K562 (cell line): ENCODE results near the gene LTBR. TPM values are rescaled to one million over a fixed set of nuclear protein-coding genes. Genes with fewer than 3 reads are reported as not detected.

Source experiments
- ATAC-seq: fragments of 200-7000 bp; cut with Tn5 transposase; 3 replicates; pipeline ENCODE4 v1.9.1; 2020; ENCODE audit warnings: moderate library complexity
- BruUV-seq: library from RNA; stranded (reverse); fragments of 400-500 nt; replicated peaks from 2 replicates; lab custom pipeline; 2021; lab: Mats Ljungman, UMichigan
- CTCF ChIA-PET: fragments of 300-600 bp; formaldehyde crosslinking; extraction: SDS; loops from one replicate; lab custom pipeline; 2021; ENCODE audit warnings: low intra/inter-chr PET ratio; lab: Yijun Ruan, JAX
- POLR2A ChIA-PET: fragments of 300-600, 350-650 bp; sonication (Branson Sonifier 250); formaldehyde crosslinking; extraction: SDS; loops from one replicate; lab custom pipeline; 2021; ENCODE audit warnings: antibody characterized with exemption, inconsistent platforms; lab: Yijun Ruan, JAX
- DNase-seq, 4 experiments: peaks; one replicate each; pipeline versions ENCODE4 v3.0.0 to v3.0.0-alpha.2; 2011 to 2018; ENCODE audit warnings: low spot score in 3 of 4, mixed read lengths in 3 of 4; ENCODE audit errors: extremely low read depth in 1 of 4
- FAIRE-seq: peaks from 2 replicates; lab custom pipeline; 2011; peaks lifted over from hg19 to GRCh38; lab: Jason Lieb, UNC
- H2AFZ ChIP-seq: 2 replicates; pipeline ENCODE4 v1.6.0; 2011; ENCODE audit warnings: low read depth, low read length, control low read depth, inconsistent platforms
- H3K27ac ChIP-seq: fragments of 200-600 bp; 3 replicates; pipeline ENCODE4 v1.8.0; 2011; ENCODE audit warnings: low read depth, mild to moderate bottlenecking, control low read depth, inconsistent platforms, low read length, moderate library complexity, mixed read lengths; ENCODE audit errors: extremely low read depth
- H3K27me3 ChIP-seq, 2 experiments: fragments of 300-600 bp in 1 of 2; 2 replicates in 1 of 2; 3 replicates in 1 of 2; pipeline versions ENCODE4 v1.6.0 to v1.8.0; 2011; ENCODE audit warnings: inconsistent platforms in 2 of 2, low read length in 2 of 2, mild to moderate bottlenecking in 1 of 2, mixed read lengths in 1 of 2, moderate library complexity in 1 of 2; ENCODE audit not compliant: control insufficient read depth in 2 of 2, insufficient read depth in 2 of 2
- H3K36me3 ChIP-seq: fragments of 300-600 bp; 3 replicates; pipeline ENCODE4 v1.8.0; 2011; ENCODE audit warnings: mild to moderate bottlenecking, low read length, inconsistent platforms; ENCODE audit not compliant: control insufficient read depth, insufficient read depth
- H3K4me1 ChIP-seq, 2 experiments: fragments of 200-600 bp in 1 of 2; replicated peaks in 1 of 2; 2 replicates in 1 of 2; 3 replicates in 1 of 2; pipeline versions ENCODE4 v1.5.1 to v1.8.0; 2011; ENCODE audit warnings: inconsistent platforms in 2 of 2, low read length in 2 of 2, mild to moderate bottlenecking in 1 of 2, mixed read lengths in 1 of 2, moderate library complexity in 1 of 2; ENCODE audit not compliant: control insufficient read depth in 2 of 2, insufficient read depth in 2 of 2
- H3K4me2 ChIP-seq: 2 replicates; pipeline ENCODE4 v1.6.1; 2011; ENCODE audit warnings: low read length, control low read depth, inconsistent platforms, mixed read lengths; ENCODE audit not compliant: insufficient read depth
- H3K4me3 ChIP-seq: fragments of 200-600 bp; sonication (generic), shearing (Covaris generic); 2 replicates; pipeline ENCODE4 v1.5.1; 2016; ENCODE audit warnings: control low read depth, inconsistent platforms
- H3K79me2 ChIP-seq: fragments of 200-600 bp; 3 replicates; pipeline ENCODE4 v1.8.0; 2011; ENCODE audit warnings: low read length, inconsistent platforms; ENCODE audit not compliant: control insufficient read depth, insufficient read depth
- H3K9ac ChIP-seq, 2 experiments: 2 replicates each; pipeline versions ENCODE4 v1.6.0 to v1.6.1; 2011; ENCODE audit warnings: low read depth in 2 of 2, low read length in 2 of 2, control low read depth in 1 of 2, inconsistent platforms in 1 of 2, mild to moderate bottlenecking in 1 of 2, mixed read lengths in 1 of 2; ENCODE audit not compliant: insufficient read depth in 1 of 2
- H3K9me1 ChIP-seq: one replicate; pipeline ENCODE4 v1.6.0; 2011; ENCODE audit warnings: inconsistent platforms, mild to moderate bottlenecking, low read length, moderate library complexity; ENCODE audit not compliant: control insufficient read depth, insufficient read depth
- H3K9me3 ChIP-seq: replicated peaks from 2 replicates; pipeline ENCODE4 v1.5.1; 2011; ENCODE audit warnings: low read depth, low read length, inconsistent platforms; ENCODE audit not compliant: control insufficient read depth, insufficient read depth
- H4K20me1 ChIP-seq: replicated peaks from 2 replicates; pipeline ENCODE4 v1.6.1; 2011; ENCODE audit warnings: low read length, inconsistent platforms, mixed read lengths; ENCODE audit not compliant: control insufficient read depth, insufficient read depth
- ARNT ChIP-seq, 2 experiments: fragments of 450-650 bp; IDR thresholded peaks; 2 replicates each; pipeline ENCODE4 v1.6.1; 2016; ENCODE audit warnings: mild to moderate bottlenecking in 1 of 2
- CBX1 ChIP-seq: sonication (generic); IDR thresholded peaks from 2 replicates; pipeline ENCODE4 v1.6.1; 2016; ENCODE audit warnings: antibody characterized with exemption, low read depth, mild to moderate bottlenecking
- EZH2 ChIP-seq: IDR thresholded peaks from 2 replicates; pipeline ENCODE4 v1.6.1; 2012; ENCODE audit warnings: low read depth, mild to moderate bottlenecking, inconsistent platforms, low read length, borderline replicate concordance
- FOXP1 ChIP-seq: sonication (generic); formaldehyde crosslinking; IDR thresholded peaks from 2 replicates; pipeline ENCODE4 v1.8.0; 2022; ENCODE audit warnings: mild to moderate bottlenecking, missing genetic modification reagents
- HDAC1 ChIP-seq, 2 experiments: fragments of 450-650 bp; IDR thresholded peaks; 2 replicates each; pipeline ENCODE4 v1.6.1; 2016 to 2017; ENCODE audit warnings: inconsistent platforms in 1 of 2, mild to moderate bottlenecking in 1 of 2, moderate library complexity in 1 of 2
- KAT2B ChIP-seq: IDR thresholded peaks from one replicate; pipeline ENCODE4 v1.6.1; 2012; ENCODE audit warnings: low read depth, mild to moderate bottlenecking, control low read depth, inconsistent platforms, low read length, moderate library complexity
- NFIC ChIP-seq: fragments of 450-650 bp; IDR thresholded peaks from 2 replicates; pipeline ENCODE4 v1.6.1; 2017; ENCODE audit warnings: mild to moderate bottlenecking, inconsistent platforms
- RB1 ChIP-seq: fragments of 450-650 bp; IDR thresholded peaks from 2 replicates; pipeline ENCODE4 v1.6.1; 2017; ENCODE audit warnings: low read depth, mild to moderate bottlenecking
- RCOR1 ChIP-seq, 2 experiments: IDR thresholded peaks; 2 replicates each; pipeline ENCODE4 v1.6.1; 2012; ENCODE audit warnings: low read depth in 2 of 2, low read length in 2 of 2, borderline replicate concordance in 1 of 2, improper control_type of control experiment in 1 of 2
- TCF3 ChIP-seq: sonication (generic); formaldehyde crosslinking; IDR thresholded peaks from 2 replicates; pipeline ENCODE4 v1.4.0; 2020; ENCODE audit warnings: mild to moderate bottlenecking, missing genetic modification reagents
- ZBTB26 ChIP-seq: fragments of 450-650 bp; formaldehyde crosslinking; IDR thresholded peaks from 2 replicates; pipeline ENCODE4 v1.4.0; 2022; ENCODE audit warnings: missing genetic modification characterization
- ZC3H4 ChIP-seq: sonication (generic); formaldehyde crosslinking; IDR thresholded peaks from 2 replicates; pipeline ENCODE4 v1.9.0; 2021; ENCODE audit warnings: missing genetic modification reagents, borderline replicate concordance
- ZNF316 ChIP-seq: fragments of 450-650 bp; IDR thresholded peaks from 2 replicates; pipeline ENCODE4 v1.6.1; 2016
- ZNF507 ChIP-seq: conservative IDR thresholded peaks from 2 replicates; pipeline ENCODE4 v1.6.1; 2017; ENCODE audit warnings: missing genetic modification characterization, missing compliant biosample characterization
- WGBS: fragments of 100-300 bp; shearing (Covaris generic); methylation state at CpG from one replicate; pipeline ENCODE4 v1.1.6; 2016; ENCODE audit warnings: low coverage, mixed read lengths; ENCODE audit not compliant: insufficient coverage; ENCODE audit errors: missing lambda C conversion rate; 5-methylcytosine and 5-hydroxymethylcytosine counted together
- in situ Hi-C: fragments of 300-500 bp; cut with MboI; formaldehyde crosslinking; loops from 4 replicates; pipeline ENCODE4 v1.15.0; 2018; ENCODE audit warnings: inconsistent platforms, mixed read lengths
- intact Hi-C: fragments of 100-400 bp; cut with micrococcal nuclease; formaldehyde crosslinking; loops from 2 replicates; pipeline ENCODE4 v1.14.2; 2022
- polyA plus RNA-seq, 8 experiments: library from polyadenylated mRNA; depleted of rRNA in 4 of 8; stranded (reverse) in 5 of 8; unstranded in 3 of 8; fragments of >200 nt; fragmentation: Nextera tagmentation in 2 of 8; fragmentation: Illumina TruSeq in 1 of 8; extraction: Ambion mirVana in 2 of 8; extraction: Trizol in 1 of 8; gene quantifications; 2 replicates each; pipeline versions ENCODE4 v1.2.1 to v1.2.3, GENCODE V29; 2011 to 2014; ENCODE audit warnings: inconsistent platforms in 1 of 8, missing spikeins in 1 of 8
- total RNA-seq, 7 experiments: library from RNA; depleted of rRNA in 6 of 7; stranded (reverse); fragments of >200 nt in 6 of 7; fragmentation: Illumina TruSeq in 2 of 7; extraction: Trizol in 2 of 7; gene quantifications; 2 replicates each; pipeline versions ENCODE4 v1.2.1 to v1.2.3, GENCODE V29; 2011 to 2021; ENCODE audit warnings: low replicate concordance in 1 of 7
- TF ChIP-seq, protein P1 (sequence below): fragments of 450-650 bp; IDR thresholded peaks from 2 replicates; pipeline ENCODE4 v1.6.1; 2016; ENCODE audit warnings: mild to moderate bottlenecking
- TF ChIP-seq, protein P2 (sequence below): sonication (generic); formaldehyde crosslinking; IDR thresholded peaks from 2 replicates; pipeline ENCODE4 v1.8.0; 2022; ENCODE audit warnings: missing genetic modification reagents, mild to moderate bottlenecking, moderate library complexity, borderline replicate concordance

LTBR gene
- total and polyA plus RNA-seq, 9 of the 15 experiments (the other 6 are each of a cell fraction or from before 2014, with no cell fraction given) = 0.96 to 69.0 (median 35.3) TPM

DNA sequence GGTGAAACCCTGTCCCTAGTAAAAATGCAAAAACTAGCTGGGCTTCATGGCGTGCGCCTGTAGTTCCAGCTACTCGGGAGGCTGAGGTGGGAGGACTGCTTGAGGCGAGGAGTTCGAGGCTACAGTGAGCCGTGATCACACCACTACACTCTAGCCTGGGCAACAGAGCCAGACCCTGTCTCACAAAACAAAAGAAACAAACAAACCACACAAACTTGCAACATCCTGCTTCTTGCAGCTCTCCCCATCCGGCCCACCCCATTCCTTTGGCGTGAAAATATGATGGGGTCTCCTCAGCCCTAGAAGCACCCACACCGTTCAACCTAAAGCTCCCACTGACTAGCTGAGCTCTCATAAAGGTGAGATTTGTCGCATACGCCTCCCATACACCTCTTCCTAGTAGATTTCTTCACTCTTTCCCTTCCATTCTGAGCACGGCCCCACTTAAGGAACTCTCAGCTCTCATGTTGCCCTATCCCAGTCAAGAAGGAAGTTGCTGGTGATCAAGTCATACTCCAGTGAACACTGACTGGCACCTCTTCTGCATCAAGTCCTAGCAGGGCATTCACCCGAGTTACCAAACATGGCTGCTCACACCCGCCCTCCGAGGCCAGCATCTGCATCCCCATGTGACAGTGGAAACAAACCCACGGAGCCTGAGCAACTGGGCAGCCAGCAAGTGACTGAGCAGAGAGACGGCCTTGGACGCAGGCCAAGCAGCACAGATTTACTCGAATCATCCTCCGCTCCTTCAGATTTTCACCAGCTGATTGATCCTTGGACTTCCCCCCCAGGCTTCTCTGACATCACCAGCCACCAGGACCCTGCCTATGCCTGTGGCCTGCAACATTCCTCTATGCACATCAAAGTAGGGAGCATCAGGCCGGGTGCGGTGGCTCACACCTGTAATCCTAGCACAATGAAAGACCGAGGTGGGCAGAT, 41.9 kb downstream of the LTBR start:
- H3K9me3 ChIP-seq = no peaks in the 10 kb centered on the region
- H3K27me3 ChIP-seq = no peaks in the 10 kb centered on the region
- POLR2A ChIA-PET = interaction anchor here (0.6 kb wide), 1 partner anchor 107 kb away, joined by 4 read pairs; no protein-coding TSS in a partner anchor
- no peaks in the 10 kb centered on the region for H3K36me3 ChIP-seq
- ATAC-seq (no peak), DNase-seq (peak in 1 of 4 experiments; percentile 13), FAIRE-seq (no peak)
- H2AFZ ChIP-seq = no peak overlapping the region
- 31% methylated on average over 21 of the region's 23 CpGs for WGBS
- BruUV-seq = no TSS peak
- H3K4me2 ChIP-seq = no peak overlapping the region
- H3K27ac ChIP-seq = no peak overlapping the region
- H3K4me1 ChIP-seq = peaks cover 12 to 13% of the 10 kb centered on the region in 2 experiments; a peak in 4 of 5 replicates
- H3K9ac ChIP-seq = no peak overlapping the region; a peak in 1 of 4 replicates
- H3K9me1 ChIP-seq = no peaks in the 10 kb centered on the region
- intact Hi-C loops = no loop called here
- no peaks in the 10 kb centered on the region for H3K79me2 ChIP-seq
- in situ Hi-C loops = no loop called here
- CTCF ChIA-PET = no interaction called here
- H3K4me3 ChIP-seq = no peak overlapping the region
- H4K20me1 ChIP-seq = no peaks in the 10 kb centered on the region
- TF ChIP-seq CBX1 (no peak), ARNT (IDR thresholded peaks at IDR 0.05) (no peak), RB1 (no peak), ZNF507 (no peak), EZH2 (no peak), ZNF316 (no peak), ZBTB26 (no peak), ZC3H4 (CRISPR knock-in tag) (no peak), RCOR1 (IDR thresholded peaks at IDR 0.05; ENCODE audit: borderline replicate concordance in 1 of 2, low read depth in 2 of 2, low read length in 2 of 2) (peak in 1 of 2 experiments; percentile 72; a peak in 2 of 4 replicates), HDAC1 (IDR thresholded peaks at IDR 0.05) (peak in 1 of 2 experiments; percentile 60; a peak in 1 of 4 replicates), FOXP1 (CRISPR knock-in tag) (no peak), TCF3 (no peak), KAT2B (no peak), NFIC (peak; percentile 79)
- TF ChIP-seq, protein P1, sequence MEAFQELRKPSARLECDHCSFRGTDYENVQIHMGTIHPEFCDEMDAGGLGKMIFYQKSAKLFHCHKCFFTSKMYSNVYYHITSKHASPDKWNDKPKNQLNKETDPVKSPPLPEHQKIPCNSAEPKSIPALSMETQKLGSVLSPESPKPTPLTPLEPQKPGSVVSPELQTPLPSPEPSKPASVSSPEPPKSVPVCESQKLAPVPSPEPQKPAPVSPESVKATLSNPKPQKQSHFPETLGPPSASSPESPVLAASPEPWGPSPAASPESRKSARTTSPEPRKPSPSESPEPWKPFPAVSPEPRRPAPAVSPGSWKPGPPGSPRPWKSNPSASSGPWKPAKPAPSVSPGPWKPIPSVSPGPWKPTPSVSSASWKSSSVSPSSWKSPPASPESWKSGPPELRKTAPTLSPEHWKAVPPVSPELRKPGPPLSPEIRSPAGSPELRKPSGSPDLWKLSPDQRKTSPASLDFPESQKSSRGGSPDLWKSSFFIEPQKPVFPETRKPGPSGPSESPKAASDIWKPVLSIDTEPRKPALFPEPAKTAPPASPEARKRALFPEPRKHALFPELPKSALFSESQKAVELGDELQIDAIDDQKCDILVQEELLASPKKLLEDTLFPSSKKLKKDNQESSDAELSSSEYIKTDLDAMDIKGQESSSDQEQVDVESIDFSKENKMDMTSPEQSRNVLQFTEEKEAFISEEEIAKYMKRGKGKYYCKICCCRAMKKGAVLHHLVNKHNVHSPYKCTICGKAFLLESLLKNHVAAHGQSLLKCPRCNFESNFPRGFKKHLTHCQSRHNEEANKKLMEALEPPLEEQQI = no peak
- TF ChIP-seq, protein P2, sequence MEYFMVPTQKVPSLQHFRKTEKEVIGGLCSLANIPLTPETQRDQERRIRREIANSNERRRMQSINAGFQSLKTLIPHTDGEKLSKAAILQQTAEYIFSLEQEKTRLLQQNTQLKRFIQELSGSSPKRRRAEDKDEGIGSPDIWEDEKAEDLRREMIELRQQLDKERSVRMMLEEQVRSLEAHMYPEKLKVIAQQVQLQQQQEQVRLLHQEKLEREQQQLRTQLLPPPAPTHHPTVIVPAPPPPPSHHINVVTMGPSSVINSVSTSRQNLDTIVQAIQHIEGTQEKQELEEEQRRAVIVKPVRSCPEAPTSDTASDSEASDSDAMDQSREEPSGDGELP (CRISPR knock-in tag) = peak; percentile 54; the same call in 1 of the 2 replicates
